GM18867 (cell line): ENCODE data around the gene ADAMTSL5.
"Not testable (repeated sequence)": the region's sequence is repeated elsewhere in the genome, so short reads cannot be mapped to it uniquely, and the experiment has no call there.

ENCODE experiments used
- ATAC-seq: cut with Tn5 transposase; IDR thresholded peaks from one replicate; pipeline ENCODE4 v1.9.1; 2021; ENCODE audit warnings: mild to moderate bottlenecking, moderate library complexity; ENCODE audit not compliant: unreplicated experiment

The ADAMTSL5 gene, protein sequence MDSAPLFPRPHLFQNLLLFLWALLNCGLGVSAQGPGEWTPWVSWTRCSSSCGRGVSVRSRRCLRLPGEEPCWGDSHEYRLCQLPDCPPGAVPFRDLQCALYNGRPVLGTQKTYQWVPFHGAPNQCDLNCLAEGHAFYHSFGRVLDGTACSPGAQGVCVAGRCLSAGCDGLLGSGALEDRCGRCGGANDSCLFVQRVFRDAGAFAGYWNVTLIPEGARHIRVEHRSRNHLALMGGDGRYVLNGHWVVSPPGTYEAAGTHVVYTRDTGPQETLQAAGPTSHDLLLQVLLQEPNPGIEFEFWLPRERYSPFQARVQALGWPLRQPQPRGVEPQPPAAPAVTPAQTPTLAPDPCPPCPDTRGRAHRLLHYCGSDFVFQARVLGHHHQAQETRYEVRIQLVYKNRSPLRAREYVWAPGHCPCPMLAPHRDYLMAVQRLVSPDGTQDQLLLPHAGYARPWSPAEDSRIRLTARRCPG

GRCh38 chr19:1512671-1513498, at the start of gene ADAMTSL5:
TSS of gene ADAMTSL5 (minus strand) at chr19:1513019. CDS start at chr19:1510943, 2,076 bp downstream.
- no peak for ATAC-seq

DNA sequence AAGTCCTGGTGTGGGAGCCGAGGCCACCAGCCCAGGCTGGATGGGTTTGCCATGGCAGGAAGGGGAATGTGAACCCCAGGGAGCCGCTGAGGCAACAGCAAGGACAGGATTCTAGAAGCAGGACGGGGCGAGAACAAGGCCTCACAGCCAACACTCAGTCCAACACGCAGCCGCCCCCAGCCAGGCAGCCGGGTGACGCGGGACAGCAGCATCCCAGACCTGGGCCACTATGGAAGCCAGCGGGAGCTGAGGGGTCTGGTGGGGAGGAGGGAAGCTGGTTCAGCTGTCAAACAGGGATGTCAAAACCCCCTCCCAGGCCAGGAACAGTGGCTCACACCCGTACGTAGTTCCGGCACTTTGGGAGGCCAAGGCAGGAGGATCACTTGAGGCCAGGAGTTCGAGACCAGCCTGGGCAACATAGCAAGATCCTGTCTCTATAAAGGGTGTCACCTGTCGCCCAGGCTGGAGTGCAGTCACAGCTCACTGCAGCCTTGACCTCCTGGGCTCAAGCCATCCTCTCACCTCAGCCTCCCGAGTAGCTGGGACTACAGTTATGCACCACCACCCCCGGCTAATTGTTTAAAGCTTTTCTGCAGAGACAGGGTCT, 48.5 kb upstream of the ADAMTSL5 start:
- no peak for ATAC-seq

DNA sequence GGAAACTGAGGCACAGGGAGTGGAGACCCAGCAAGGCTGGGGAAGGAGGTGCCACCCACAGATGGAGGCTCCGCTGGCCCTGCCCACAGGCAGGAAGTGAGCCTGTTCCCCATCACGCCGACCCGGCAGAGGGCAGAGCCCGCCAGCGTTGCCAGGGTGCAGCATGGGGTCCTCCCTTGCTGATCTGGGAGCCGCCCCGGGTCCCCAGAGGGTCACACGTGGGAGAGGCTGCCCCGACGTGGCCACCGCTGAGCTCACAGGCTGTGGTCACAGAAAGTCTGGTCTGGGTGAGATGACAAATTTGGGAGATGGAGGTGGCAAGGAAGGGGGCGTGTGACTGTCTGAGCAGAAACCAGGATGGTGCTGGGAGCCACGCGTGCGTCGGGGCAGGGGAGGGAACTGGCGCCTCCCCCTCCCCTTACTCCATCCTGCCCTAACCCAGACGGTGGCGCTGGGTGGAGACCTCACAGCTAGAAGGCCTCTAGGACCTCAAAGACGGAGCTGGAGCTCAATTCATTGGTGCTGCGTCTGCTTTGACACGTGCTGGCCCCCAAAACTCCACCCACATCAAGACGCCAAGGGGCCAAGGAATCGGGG, 47.6 kb upstream of the ADAMTSL5 start:
- ATAC-seq: no peak

- no peak for ATAC-seq
Measured at GRCh38 chr19:1558552-1558951, 45.7 kb upstream of the ADAMTSL5 start.

- ATAC-seq: no peak
Measured at GRCh38 chr19:1556390-1557070, 43.7 kb upstream of the ADAMTSL5 start.

DNA sequence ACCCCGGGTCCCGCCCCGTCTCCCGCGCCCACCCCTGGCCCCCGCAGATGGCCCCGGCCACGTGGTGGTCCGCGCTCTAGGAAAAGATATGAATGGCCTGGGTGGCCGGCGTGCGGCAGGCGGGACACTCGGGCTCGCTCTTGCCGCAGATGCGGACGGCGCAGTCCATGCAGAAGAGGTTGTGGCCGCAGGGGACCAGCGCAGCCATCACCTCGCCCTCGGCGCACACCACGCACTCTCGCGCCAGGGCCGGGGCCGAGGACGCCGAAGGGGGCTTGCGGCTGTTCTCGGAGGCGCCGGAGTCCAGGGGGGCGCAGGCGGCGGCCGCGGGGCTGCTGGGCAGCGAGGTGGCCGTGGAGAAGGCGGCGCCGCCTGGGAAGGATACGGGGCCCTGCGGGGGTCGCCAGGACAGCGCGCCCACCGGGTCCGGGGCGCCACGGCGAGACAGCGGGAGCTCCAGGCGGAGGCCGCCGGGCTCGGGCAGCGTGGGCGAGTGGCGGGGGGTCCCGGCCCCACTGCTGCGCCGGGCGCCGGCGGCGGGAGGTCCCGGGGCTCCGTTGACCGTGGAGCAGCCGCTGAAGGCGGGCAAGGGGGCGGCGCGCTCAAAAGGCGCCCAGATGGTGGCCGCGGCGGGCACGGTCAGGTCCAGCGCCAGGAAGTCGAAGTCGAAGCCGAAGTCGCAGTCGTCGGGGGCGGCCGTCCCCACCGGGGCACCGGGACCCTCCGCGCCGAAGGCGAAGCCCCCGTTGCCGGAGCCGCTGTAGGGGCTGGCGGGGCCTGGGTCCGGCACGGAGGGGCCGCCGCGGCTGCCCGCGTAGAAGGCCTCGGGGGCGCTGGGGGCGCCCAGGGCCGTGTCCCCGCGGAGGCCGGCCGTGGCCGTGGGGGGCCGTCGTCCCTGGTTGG, 42.9 kb upstream of the ADAMTSL5 start:
- ATAC-seq: no peak

DNA sequence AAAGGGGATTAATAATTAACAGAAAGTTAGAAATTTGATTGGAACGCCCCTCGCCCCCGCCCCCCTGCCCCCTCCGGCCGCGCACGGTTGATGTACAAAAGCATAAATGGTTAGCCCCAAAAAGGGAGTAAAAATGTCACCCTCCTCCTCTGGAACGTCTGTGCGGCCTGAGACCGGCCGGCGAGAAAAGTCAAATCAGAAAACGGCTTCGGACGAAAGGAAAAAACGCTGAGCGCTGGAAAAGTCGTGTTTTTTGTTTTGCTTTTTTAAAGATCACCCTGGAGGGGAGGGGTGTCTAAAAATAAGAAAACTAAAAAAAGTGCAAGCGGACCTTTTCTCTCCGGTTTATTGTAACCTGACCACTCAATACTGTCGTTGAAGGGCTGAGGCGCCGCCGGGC, 42.1 kb upstream of the ADAMTSL5 start:
- no peak for ATAC-seq

DNA sequence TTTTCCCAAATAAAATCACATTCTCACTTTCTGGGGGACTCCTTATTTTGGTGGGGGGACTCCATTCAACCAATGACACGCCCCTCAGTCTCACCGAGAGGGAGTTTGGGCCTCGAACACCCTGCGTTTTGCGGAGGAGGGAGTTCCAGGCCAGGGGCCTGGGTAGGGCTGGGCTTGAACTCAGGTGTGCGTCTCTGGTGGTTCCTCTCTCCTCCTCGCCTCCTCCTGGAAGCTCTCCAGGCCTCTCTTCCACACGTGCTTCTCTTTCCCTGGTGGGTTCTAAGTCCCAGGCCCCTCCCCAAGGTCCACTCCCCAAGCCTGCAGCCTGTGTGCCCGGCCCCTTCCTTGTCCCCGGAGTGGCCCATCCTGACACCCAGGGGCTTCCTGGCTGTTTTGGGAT, 40.6 kb upstream of the ADAMTSL5 start:
- ATAC-seq: no peak

DNA sequence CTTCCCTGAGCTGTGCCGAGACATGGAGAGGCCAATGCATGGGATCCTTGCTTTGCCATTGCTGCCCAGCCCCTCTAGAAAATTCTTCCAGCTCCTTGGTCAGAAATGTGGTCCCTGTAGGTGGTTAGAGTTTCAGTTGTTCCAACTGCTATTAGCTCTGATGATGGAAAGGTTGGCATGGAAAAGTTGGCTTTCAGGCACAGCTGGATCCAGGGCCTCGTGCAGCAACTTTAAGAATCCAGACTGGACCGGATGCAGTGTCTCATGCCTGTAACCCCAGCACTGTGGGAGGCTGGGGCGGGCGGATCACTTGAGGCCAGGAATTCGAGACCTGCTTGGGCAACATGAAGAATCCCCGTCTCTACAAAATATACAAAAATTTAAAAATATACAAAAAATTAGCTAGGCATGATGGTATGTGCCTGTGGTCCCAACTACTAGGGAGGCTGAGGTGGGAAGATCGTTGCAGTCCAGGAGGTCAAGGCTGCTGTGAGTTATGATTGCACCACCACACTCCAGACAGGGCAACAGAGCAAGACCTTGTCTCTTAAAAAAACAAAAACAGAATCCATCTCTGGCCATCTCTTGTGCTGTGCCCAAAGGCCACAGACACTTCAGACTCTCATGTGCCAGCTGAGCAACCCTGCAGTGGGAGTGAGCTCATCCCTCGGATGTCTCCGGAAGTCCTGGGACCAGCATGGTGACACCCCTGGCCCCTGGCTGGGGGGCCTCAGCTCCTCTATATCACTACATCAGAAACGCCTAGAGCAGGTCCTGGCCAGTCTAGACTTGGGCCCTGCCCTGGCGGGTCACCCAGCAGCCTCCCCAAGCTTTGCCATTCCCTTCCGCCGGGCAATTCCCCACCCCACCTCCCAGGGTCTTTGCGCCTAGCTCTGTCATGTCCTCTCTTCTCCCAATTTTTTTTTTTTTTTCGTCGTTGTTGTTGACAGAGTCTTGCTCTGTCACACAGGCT, 38.5 kb upstream of the ADAMTSL5 start:
- no peak for ATAC-seq

GRCh38 chr19:1549332-1549945, 36.6 kb upstream of the ADAMTSL5 start:
- ATAC-seq: no peak

DNA sequence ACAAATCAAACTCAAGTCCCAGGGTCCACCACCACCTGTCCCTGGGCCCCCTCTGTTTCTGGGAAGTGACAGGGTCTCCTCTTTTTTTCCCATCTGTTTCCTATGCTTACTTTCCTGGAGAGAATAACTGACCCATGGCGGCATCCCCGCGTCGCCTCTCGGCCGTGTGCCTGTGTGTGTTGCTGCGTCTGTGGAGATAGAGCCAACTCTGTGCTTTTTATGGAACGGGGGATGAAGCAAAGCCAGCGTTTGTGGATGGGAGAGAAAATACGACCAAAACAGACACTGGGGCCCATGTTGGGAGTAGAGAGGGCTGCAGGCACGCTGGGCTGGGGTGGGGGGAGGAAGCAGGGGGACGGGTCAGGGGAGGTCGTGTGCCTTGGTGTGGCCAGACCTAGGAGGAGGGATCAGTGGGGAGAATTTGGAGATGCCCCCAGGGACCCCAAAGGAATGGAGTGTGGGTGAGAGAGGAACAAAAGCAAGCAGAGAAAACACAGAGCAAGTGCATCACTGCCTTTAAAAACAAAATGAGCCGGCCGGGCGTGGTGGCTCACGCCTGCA, 27.6 kb upstream of the ADAMTSL5 start:
- no peak for ATAC-seq

DNA sequence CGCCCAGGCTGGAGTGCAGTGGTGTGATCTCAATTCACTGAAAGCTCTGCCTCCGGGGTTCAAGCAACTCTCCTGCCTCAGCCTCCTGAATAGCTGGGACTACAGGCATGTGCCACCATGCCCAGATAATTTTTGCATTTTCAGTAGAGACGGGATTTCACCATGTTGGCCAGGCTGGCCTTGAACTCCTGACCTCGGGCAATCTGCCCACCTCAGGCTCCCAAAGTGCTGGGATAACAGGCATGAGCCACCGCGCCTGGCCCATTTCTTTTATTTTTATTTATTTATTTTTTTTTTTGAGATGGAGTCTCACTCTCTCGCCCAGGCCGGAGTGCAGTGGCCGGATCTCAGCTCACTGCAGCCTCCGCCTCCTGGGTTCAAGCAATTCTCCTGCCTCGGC, 26.9 kb upstream of the ADAMTSL5 start:
- ATAC-seq: not testable (repeated sequence)

- no peak for ATAC-seq
Measured at GRCh38 chr19:1538978-1539377, 26.2 kb upstream of the ADAMTSL5 start.

DNA sequence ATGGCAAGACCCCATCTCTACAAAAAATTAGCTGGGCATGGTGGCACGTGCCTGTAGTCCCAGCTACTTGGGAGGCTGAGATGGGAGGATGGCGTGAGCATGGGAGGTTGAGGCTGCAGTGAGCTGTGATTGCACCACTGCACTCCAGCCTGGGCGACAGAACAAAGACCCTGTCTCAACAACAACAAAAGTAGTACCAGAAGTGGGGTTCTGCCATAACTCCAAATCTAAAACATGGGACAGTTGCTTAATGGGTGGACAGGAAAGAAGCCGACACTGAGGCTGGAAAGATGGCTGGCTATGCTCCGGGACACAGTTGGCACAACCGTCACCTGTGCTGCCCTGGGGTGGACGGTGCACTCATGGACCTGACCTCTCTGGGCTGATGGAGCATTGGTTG, 22.9 kb upstream of the ADAMTSL5 start:
- ATAC-seq: not testable (repeated sequence)

DNA sequence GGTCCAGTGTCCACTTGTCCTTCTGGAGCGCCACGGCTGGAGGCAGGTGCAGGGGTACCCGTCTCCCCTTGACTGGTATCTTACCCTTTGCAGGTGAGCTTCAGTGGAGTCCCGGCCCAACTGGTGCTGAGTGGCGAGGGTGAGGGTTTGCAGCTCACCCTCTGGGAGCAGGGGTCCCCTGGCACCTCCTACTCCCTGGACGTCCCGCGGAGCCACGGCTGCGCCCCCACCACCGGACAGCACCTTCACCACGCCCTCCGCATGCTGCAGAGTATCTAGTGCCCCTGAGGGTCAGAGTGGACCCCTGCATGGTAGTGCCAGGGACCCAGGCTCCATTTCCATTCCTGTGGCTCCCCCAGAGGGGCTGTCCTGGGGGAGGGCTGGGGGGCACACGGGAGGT, 22.2 kb upstream of the ADAMTSL5 start:
- no peak for ATAC-seq

DNA sequence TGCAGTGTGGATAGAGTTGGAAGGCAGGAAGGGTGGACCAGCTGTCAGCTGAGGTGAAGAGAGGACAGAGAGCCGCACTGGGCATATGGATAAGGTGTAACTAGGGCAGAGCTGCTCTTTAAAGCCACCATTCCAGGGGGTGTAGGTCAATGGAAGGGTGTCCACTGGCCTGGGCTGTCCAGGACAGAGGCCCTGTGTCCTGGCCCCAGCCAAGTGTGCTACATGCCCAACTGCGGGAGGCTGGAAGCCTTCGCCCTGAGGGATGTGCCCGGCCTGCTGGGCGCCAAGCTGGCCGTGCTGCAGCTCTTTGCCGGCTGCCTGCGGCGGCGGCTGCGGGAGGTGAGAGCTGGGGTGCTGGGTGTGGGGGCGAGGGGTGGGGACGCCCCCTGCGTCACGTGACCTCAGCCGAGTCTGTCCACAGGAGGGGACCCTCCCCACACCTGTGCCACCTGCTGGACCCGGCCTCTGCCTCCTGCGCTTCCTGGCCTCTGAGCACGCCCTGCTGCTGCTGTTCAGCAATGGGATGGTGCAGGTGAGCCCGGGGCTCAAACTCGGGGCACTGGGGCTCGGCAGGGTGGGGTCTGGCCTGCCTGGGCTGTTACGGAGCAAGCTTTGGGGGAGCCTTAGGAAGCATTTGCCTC, 20.8 kb upstream of the ADAMTSL5 start:
- ATAC-seq: no peak

GRCh38 chr19:1532003-1532402, 19.2 kb upstream of the ADAMTSL5 start:
- ATAC-seq: no peak
